Fibroblast of villous mesenchyme (primary cell): ENCODE measurements around the gene MTG2. TPM values are rescaled to one million over a fixed set of nuclear protein-coding genes. Genes with fewer than 3 reads are reported as not detected.

ENCODE experiments used
- DNase-seq: peaks from one replicate; pipeline ENCODE4 v3.0.0-alpha.2; 2010; ENCODE audit warnings: low read depth
- H3K4me3 ChIP-seq: 2 replicates; pipeline ENCODE4 v1.5.1; 2011; ENCODE audit warnings: low read depth, mild to moderate bottlenecking, low read length
- total RNA-seq: library from RNA; depleted of rRNA; stranded (reverse); fragments of >200 nt; gene quantifications from 2 replicates; pipeline ENCODE4 v1.2.3, GENCODE V29; 2012
- TF ChIP-seq, protein P1 (sequence below): IDR thresholded peaks from 2 replicates; pipeline ENCODE4 v1.5.1; 2012; ENCODE audit warnings: low read depth, mild to moderate bottlenecking, low read length; ENCODE audit not compliant: insufficient read depth

MTG2 gene
- total RNA-seq, 1 donor = 19.9 TPM

DNA sequence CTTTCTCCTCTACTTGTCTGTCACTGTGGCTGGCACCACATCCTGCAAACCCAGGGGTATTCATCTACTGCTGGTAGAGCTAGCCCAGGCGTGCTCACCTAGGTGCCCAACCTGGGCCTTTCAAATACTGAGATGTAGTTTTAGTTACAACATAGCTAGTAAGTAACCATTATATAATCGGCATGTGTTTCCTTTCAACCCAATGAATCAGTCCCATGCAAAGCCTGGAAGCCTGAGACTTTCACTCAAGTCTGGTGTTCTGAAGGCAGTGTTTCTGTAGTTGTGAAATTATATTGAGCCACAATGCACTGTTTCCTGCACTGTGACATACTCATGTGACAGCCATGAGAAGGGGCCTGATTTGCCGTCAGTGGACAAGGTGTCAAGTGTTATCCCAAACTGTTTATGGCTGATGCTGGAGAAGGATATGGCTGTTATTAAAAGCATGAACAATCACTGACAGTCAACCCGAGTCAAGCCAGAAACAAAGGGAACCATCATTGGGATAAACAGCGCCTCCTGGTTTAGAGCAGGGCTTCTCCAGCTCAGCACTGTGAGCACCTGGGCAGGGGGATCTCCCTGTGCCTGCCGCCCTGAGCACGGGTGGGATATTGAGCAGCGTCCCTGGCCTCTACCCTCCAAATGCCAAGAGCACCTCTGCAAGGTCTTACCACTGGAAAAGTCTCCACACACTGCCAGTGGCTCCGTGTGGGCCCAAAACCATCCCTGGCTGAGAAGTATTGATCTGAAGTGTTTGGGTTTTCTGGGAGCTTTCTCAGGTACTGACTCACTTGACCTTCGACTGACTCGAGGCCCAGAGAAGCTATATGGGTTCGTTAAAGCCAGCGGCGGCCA, 41.2 kb upstream of the MTG2 start:
- TF ChIP-seq, protein P1, sequence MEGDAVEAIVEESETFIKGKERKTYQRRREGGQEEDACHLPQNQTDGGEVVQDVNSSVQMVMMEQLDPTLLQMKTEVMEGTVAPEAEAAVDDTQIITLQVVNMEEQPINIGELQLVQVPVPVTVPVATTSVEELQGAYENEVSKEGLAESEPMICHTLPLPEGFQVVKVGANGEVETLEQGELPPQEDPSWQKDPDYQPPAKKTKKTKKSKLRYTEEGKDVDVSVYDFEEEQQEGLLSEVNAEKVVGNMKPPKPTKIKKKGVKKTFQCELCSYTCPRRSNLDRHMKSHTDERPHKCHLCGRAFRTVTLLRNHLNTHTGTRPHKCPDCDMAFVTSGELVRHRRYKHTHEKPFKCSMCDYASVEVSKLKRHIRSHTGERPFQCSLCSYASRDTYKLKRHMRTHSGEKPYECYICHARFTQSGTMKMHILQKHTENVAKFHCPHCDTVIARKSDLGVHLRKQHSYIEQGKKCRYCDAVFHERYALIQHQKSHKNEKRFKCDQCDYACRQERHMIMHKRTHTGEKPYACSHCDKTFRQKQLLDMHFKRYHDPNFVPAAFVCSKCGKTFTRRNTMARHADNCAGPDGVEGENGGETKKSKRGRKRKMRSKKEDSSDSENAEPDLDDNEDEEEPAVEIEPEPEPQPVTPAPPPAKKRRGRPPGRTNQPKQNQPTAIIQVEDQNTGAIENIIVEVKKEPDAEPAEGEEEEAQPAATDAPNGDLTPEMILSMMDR = peak; percentile 38
- H3K4me3 ChIP-seq = peak overlapping the region; percentile 78
- DNase-seq = peak; percentile 64

DNA sequence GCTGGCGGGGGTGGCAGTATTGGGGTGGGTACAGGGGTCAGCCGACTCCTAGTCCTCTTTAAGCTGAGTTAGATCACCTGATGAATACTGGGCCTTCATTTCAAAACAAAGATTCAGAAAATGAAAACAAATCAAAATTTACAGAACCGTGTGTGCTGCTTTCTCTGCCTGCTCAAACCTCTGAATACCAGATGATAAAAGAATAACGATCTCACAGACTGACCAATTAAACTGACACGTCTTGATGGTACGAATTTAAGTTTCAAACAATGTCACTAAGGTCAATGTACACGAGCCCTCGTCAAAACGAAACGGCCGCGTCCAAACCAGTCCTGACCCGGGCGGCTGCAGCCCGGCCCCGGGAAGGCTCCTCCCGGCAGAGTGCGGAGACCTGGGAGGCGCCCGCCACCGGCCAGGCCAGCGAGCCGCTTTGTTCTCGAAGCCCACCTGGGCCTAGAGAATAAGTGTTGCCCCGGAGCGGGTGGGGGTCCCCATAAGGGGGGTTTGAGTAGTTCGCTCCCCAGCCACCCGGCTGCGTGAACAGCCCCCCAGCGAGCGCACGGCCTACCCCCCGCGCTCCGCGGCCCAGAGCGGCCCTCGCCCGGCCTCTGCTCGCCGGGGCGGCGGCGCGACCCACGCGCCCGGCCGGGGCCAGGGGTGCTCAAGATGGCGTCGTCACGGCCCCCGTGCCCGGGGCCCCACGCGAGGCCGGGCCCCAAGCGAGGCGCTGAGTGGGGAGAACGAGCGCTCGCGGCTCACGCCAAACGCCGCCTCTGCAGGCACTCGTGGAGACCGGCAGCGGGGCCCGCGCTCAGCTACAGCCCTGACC, 40.4 kb upstream of the MTG2 start:
- peak overlapping the region; percentile 78 for H3K4me3 ChIP-seq
- DNase-seq = no peak
- TF ChIP-seq, protein P1 = no peak

DNA sequence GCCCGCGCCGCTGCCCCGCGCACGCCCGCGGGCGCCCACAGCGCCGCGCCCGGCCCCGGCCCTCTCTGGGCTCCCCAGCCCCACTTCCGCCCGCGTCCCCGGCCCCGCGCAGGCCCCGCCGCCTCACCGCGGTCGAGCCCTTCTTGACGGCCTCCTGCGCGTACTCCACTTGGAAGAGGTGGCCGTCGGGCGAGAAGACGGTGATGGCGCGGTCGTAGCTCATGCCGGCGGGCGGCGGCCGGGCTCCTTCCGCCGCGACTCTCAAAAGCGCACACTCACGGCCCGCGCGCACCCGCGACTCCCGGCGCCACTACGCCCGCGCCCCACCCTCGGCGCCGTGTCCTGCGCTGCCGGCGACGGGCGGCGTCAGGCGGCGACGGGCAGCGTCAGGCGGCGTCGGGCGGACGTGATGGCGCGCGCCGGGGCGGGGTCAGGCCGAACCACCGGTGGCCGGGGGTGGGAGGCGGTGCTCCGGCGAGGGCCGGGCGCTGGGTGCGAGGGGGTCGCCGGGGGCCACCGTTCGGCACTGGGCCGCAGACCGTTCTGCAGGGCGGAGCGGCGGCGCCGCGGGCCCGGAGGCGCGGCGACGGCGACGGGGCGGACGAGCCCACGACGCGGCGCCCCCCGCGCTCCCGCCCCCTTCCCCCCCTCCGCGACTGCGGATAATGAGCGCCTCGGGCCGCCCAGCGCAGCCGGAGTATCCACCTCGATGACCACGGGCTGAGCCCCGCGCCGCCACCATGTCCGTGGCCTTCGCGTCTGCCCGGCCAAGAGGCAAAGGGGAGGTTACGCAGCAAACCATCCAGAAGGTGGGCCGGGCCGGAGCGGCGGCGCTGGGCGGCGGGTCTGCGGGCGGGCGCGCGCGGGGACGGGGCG, 39.5 kb upstream of the MTG2 start, which contains the start of the genes PSMA7 and SS18L1:
Gene PSMA7 (minus strand): TSS at position 314 of the 876 bp plus-strand sequence. CDS start 91 bp downstream, at position 223.
Gene SS18L1 (plus strand): TSS at position 689 of the 876 bp plus-strand sequence. CDS start 52 bp downstream, at position 741.
- peak; percentile 88 for DNase-seq
- H3K4me3 ChIP-seq = peak within 1 kb of the TSS; percentile 78
- TF ChIP-seq, protein P1 = no peak

DNA sequence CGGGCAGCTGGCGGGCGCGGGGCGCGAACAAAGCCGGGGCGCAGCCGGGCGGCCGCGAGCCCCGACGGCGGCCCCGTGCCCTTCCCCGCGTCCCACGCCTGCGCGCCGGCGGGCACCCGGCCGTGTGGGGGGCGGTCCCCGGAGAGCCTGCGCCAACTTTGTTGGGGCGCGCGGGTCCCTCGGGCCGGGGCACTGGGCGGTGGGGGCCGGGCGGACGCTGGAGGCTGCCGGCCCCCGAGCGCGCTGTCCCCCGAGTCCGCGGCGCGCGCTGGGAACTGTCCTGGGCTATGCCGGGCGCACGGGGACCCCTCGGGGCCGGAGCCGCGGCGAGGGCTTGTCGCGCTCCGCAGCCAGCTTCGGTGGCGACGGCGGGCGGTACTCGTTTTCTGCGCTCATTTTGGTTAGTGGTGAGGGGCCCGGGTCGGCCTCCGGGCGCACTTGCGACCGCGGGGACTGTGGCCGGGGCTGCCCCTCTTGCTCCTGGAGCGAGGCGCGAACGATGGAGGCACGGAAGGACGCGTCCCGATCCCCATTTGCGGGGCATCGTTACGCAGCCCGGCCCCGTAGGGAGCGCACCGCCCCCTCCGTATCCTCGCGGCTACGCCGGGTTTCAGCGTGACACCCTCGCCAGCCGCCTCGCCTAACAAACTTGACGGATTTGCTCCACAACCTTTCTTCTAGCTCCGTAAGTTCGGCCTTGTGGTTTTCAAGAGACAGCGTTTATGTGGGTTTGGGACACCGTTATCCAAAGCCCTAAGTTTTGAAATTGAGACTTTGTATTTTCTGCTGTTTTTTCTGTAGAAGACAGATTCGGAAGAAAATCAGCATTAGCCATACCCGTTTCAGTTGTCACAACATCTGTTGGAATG, 38.6 kb upstream of the MTG2 start:
- TF ChIP-seq, protein P1 = no peak
- H3K4me3 ChIP-seq = peak overlapping the region; percentile 78
- peak; percentile 78 for DNase-seq

DNA sequence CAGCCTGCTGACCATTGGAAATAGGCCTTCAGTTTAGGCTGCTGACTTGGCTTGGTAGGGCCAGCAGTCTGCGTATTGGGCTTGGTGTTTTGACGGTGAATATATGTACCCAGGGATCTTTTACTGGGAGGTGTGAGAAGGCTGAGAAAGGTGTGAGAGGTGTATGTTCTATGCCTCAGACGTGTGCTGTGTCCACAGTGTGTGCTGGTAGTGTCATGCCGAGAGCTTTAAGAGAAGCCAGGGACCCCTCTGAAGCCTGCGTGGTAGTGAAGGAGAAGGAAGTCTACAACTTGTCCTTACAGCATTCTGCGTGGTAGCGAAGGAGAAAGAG, 37.2 kb upstream of the MTG2 start:
- TF ChIP-seq, protein P1 = no peak
- no peak overlapping the region for H3K4me3 ChIP-seq
- no peak for DNase-seq
